NT2/D1 (cell line): Measurements from ENCODE around the gene KIF16B.

Experiments
- DNase-seq: peaks from one replicate; pipeline ENCODE4 v3.0.0-alpha.2; 2011; ENCODE audit warnings: low read depth, low spot score
- H3K27me3 ChIP-seq: 2 replicates; pipeline ENCODE4 v1.6.0; 2011; ENCODE audit warnings: mild to moderate bottlenecking; ENCODE audit not compliant: insufficient read length, insufficient read depth
- H3K36me3 ChIP-seq: 2 replicates; pipeline ENCODE4 v1.6.1; 2011; ENCODE audit warnings: mild to moderate bottlenecking, low read length, mixed read lengths; ENCODE audit not compliant: insufficient read depth, insufficient read length
- H3K4me1 ChIP-seq: 2 replicates; pipeline ENCODE4 v1.5.1; 2011; ENCODE audit not compliant: insufficient read depth, insufficient read length
- H3K4me3 ChIP-seq: 2 replicates; pipeline ENCODE4 v1.5.1; 2011; ENCODE audit warnings: low read depth; ENCODE audit not compliant: insufficient read length
- H3K9ac ChIP-seq: 2 replicates; pipeline ENCODE4 v1.6.0; 2011; ENCODE audit warnings: low read depth; ENCODE audit not compliant: insufficient read length
- H3K9me3 ChIP-seq: 2 replicates; pipeline ENCODE4 v1.5.1; 2011; ENCODE audit warnings: mild to moderate bottlenecking, low read length; ENCODE audit not compliant: insufficient read depth
- SUZ12 ChIP-seq: IDR thresholded peaks from 2 replicates; pipeline ENCODE4 v1.6.1; 2011; ENCODE audit not compliant: insufficient read length, insufficient read depth; ENCODE audit errors: extremely low read depth
- YY1 ChIP-seq: IDR thresholded peaks from 2 replicates; pipeline ENCODE4 v1.6.1; 2011; ENCODE audit not compliant: insufficient read length, insufficient read depth
- ZNF274 ChIP-seq: IDR thresholded peaks from 2 replicates; pipeline ENCODE4 v1.6.1; 2011; ENCODE audit warnings: mild to moderate bottlenecking, low read depth, low read length

Gene KIF16B

GRCh38 chr20:16518784-16519084 lies 54.5 kb downstream of the KIF16B start:
- Histone ChIP-seq H3K27me3 (no peaks in the 10 kb centered on the region), H3K4me3 (no peak overlapping the region)

GRCh38 chr20:16517946-16518783 lies 55.1 kb downstream of the KIF16B start:
- Histone ChIP-seq H3K4me1 (no peaks in the 10 kb centered on the region), H3K9me3 (no peaks in the 10 kb centered on the region), H3K4me3 (no peak overlapping the region), H3K36me3 (no peaks in the 10 kb centered on the region), H3K27me3 (no peaks in the 10 kb centered on the region), H3K9ac (no peak overlapping the region)
- TF ChIP-seq YY1 = no peak
- no peak for TF ChIP-seq SUZ12
- peak; percentile 32 for DNase-seq

More at GRCh38 chr20:16518784-16519084, 54.5 kb downstream of the KIF16B start:
- no peak for DNase-seq
- Histone ChIP-seq H3K36me3 (no peaks in the 10 kb centered on the region), H3K9ac (no peak overlapping the region), H3K9me3 (no peaks in the 10 kb centered on the region), H3K4me1 (no peaks in the 10 kb centered on the region)
- TF ChIP-seq ZNF274 (no peak), SUZ12 (no peak), YY1 (no peak)

- no peak overlapping the region for H3K9ac ChIP-seq
- no peak for DNase-seq
- H3K27me3 ChIP-seq = no peaks in the 10 kb centered on the region
- H3K36me3 ChIP-seq = no peaks in the 10 kb centered on the region
- H3K9me3 ChIP-seq = no peaks in the 10 kb centered on the region
- TF ChIP-seq ZNF274 = no peak
- H3K4me3 ChIP-seq = no peak overlapping the region
- no peaks in the 10 kb centered on the region for H3K4me1 ChIP-seq
Observed at GRCh38 chr20:16516794-16517193, 56.5 kb downstream of the KIF16B start.

GRCh38 chr20:16515046-16515445 lies 58.2 kb downstream of the KIF16B start:
- no peak overlapping the region for H3K9ac ChIP-seq
- no peaks in the 10 kb centered on the region for H3K4me1 ChIP-seq
- no peak for DNase-seq
- H3K9me3 ChIP-seq = no peaks in the 10 kb centered on the region
- H3K27me3 ChIP-seq = no peaks in the 10 kb centered on the region
- TF ChIP-seq SUZ12 = no peak
- TF ChIP-seq YY1 = no peak
- TF ChIP-seq ZNF274 = no peak
- H3K4me3 ChIP-seq = no peak overlapping the region
- H3K36me3 ChIP-seq = no peaks in the 10 kb centered on the region

GRCh38 chr20:16514140-16514539 lies 59.1 kb downstream of the KIF16B start:
- H3K9ac ChIP-seq = no peak overlapping the region
- H3K27me3 ChIP-seq = no peaks in the 10 kb centered on the region

GRCh38 chr20:16505894-16506293 lies 67.4 kb downstream of the KIF16B start:
- H3K4me1 ChIP-seq = no peaks in the 10 kb centered on the region
- H3K27me3 ChIP-seq = no peaks in the 10 kb centered on the region
- H3K4me3 ChIP-seq = no peak overlapping the region
- H3K9ac ChIP-seq = no peak overlapping the region
- peaks cover 3% of the 10 kb centered on the region for H3K36me3 ChIP-seq
- no peaks in the 10 kb centered on the region for H3K9me3 ChIP-seq
- no peak for DNase-seq
- TF ChIP-seq ZNF274 = no peak
- no peak for TF ChIP-seq YY1
- TF ChIP-seq SUZ12 = no peak

More at GRCh38 chr20:16514140-16514539, 59.1 kb downstream of the KIF16B start:
- TF ChIP-seq SUZ12 (no peak), YY1 (no peak), ZNF274 (no peak)
- Histone ChIP-seq H3K36me3 (no peaks in the 10 kb centered on the region), H3K4me3 (no peak overlapping the region), H3K4me1 (no peaks in the 10 kb centered on the region), H3K9me3 (no peaks in the 10 kb centered on the region)
- DNase-seq = no peak

GRCh38 chr20:16501301-16501700 lies 71.9 kb downstream of the KIF16B start:
- Histone ChIP-seq H3K4me3 (no peak overlapping the region), H3K36me3 (no peaks in the 10 kb centered on the region), H3K4me1 (no peaks in the 10 kb centered on the region), H3K9me3 (no peaks in the 10 kb centered on the region), H3K27me3 (no peaks in the 10 kb centered on the region), H3K9ac (no peak overlapping the region)
- TF ChIP-seq ZNF274 (no peak), SUZ12 (no peak), YY1 (no peak)
- no peak for DNase-seq
